CD14-positive monocyte (primary cell): Measurements from ENCODE around the gene FHIT. TPM values are rescaled to one million over a fixed set of nuclear protein-coding genes. Genes with fewer than 3 reads are reported as not detected.

Experiments used
- DNase-seq, 3 donors: peaks; one replicate each; pipeline ENCODE4 v3.0.0-alpha.2; 2011 to 2022
- H2AFZ ChIP-seq: 2 replicates; pipeline ENCODE4 v1.6.0; 2012; ENCODE audit warnings: mild to moderate bottlenecking, low read depth, low read length, inconsistent platforms; ENCODE audit not compliant: insufficient read depth, poor library complexity, severe bottlenecking
- H3K27ac ChIP-seq, 2 donors: 1 replicate in 1 of 2; 2 replicates in 1 of 2; pipeline ENCODE4 v1.5.1; 2012 to 2013; ENCODE audit warnings: low read length in 2 of 2, control low read depth in 1 of 2, inconsistent platforms in 1 of 2, low read depth in 1 of 2, mild to moderate bottlenecking in 1 of 2
- H3K27me3 ChIP-seq, 2 donors: one replicate each; pipeline versions ENCODE4 v1.6.0 to v1.6.1; 2011 to 2013; ENCODE audit warnings: low read length in 2 of 2; ENCODE audit not compliant: control insufficient read depth in 2 of 2, insufficient read depth in 2 of 2
- H3K36me3 ChIP-seq, 2 donors: replicated peaks in 1 of 2; 1 replicate in 1 of 2; 2 replicates in 1 of 2; pipeline versions ENCODE4 v1.5.1 to v1.6.1; 2012 to 2013; ENCODE audit warnings: low read length in 2 of 2, control low read depth in 1 of 2, inconsistent platforms in 1 of 2, mild to moderate bottlenecking in 1 of 2; ENCODE audit not compliant: insufficient read depth in 2 of 2, control insufficient read depth in 1 of 2
- H3K4me1 ChIP-seq, 2 donors: 1 replicate in 1 of 2; 2 replicates in 1 of 2; pipeline versions ENCODE4 v1.5.1 to v1.6.1; 2012 to 2013; ENCODE audit warnings: low read length in 2 of 2, control low read depth in 1 of 2, inconsistent platforms in 1 of 2, mild to moderate bottlenecking in 1 of 2, moderate library complexity in 1 of 2; ENCODE audit not compliant: insufficient read depth in 2 of 2, control insufficient read depth in 1 of 2
- H3K4me2 ChIP-seq: replicated peaks from 2 replicates; pipeline ENCODE3; 2012; ENCODE audit warnings: low read length, moderate library complexity, mild to moderate bottlenecking; ENCODE audit not compliant: poor library complexity, severe bottlenecking; ENCODE audit errors: extremely low read depth
- H3K4me3 ChIP-seq, 3 experiments: fragments of 200-600 bp in 1 of 3; sonication (generic) in 1 of 3; replicated peaks in 1 of 3; 1 replicate in 2 of 3; 2 replicates in 1 of 3; pipeline ENCODE4 v1.5.1; 2011 to 2013; ENCODE audit warnings: low read length in 3 of 3, mild to moderate bottlenecking in 3 of 3, control low read depth in 2 of 3, low read depth in 2 of 3, inconsistent platforms in 1 of 3, moderate library complexity in 1 of 3
- H3K79me2 ChIP-seq: 2 replicates; pipeline ENCODE4 v1.6.0; 2012; ENCODE audit warnings: mild to moderate bottlenecking, control low read depth, inconsistent platforms, low read length, moderate library complexity; ENCODE audit not compliant: insufficient read depth
- H3K9ac ChIP-seq: 2 replicates; pipeline ENCODE4 v1.6.0; 2017; ENCODE audit warnings: low read length, mild to moderate bottlenecking; ENCODE audit not compliant: insufficient read depth, poor library complexity, severe bottlenecking
- H3K9me3 ChIP-seq, 2 donors: replicated peaks in 1 of 2; 1 replicate in 1 of 2; 2 replicates in 1 of 2; pipeline versions ENCODE4 v1.5.1 to v1.6.1; 2012 to 2013; ENCODE audit warnings: low read length in 2 of 2, control low read depth in 1 of 2; ENCODE audit not compliant: control insufficient read depth in 1 of 2, insufficient read depth in 1 of 2
- H4K20me1 ChIP-seq: 2 replicates; pipeline ENCODE4 v1.6.0; 2012; ENCODE audit warnings: mild to moderate bottlenecking, low read length, control low read depth, moderate library complexity; ENCODE audit not compliant: insufficient read depth
- H3K27ac Mint-ChIP-seq, 7 donors: one replicate each; pipeline ENCODE4 v1.8.0; 2020; ENCODE audit warnings: mild to moderate bottlenecking in 7 of 7, mixed read lengths in 7 of 7, moderate library complexity in 6 of 7, inconsistent platforms in 2 of 7
- H3K27me3 Mint-ChIP-seq, 3 donors: one replicate each; pipeline ENCODE4 v1.8.0; 2021 to 2022; ENCODE audit warnings: low read depth in 3 of 3, mild to moderate bottlenecking in 3 of 3, mixed read lengths in 3 of 3, moderate library complexity in 3 of 3, inconsistent platforms in 1 of 3
- H3K36me3 Mint-ChIP-seq, 2 donors: one replicate each; pipeline ENCODE4 v1.8.0; 2020; ENCODE audit warnings: mixed read lengths in 2 of 2, inconsistent platforms in 1 of 2, mild to moderate bottlenecking in 1 of 2
- H3K4me1 Mint-ChIP-seq: one replicate; pipeline ENCODE4 v1.8.0; 2020; ENCODE audit warnings: mild to moderate bottlenecking, mixed read lengths
- H3K4me3 Mint-ChIP-seq, 2 donors: one replicate each; pipeline ENCODE4 v1.8.0; 2020; ENCODE audit warnings: mild to moderate bottlenecking in 2 of 2, mixed read lengths in 2 of 2, moderate library complexity in 1 of 2
- H3K9me3 Mint-ChIP-seq, 7 donors: one replicate each; pipeline ENCODE4 v1.8.0; 2020 to 2022; ENCODE audit warnings: mixed read lengths in 7 of 7, mild to moderate bottlenecking in 6 of 7, moderate library complexity in 6 of 7, inconsistent platforms in 2 of 7
- WGBS: methylation state at CpG from one replicate; pipeline ENCODE4 v1.1.5; 2013; ENCODE audit warnings: missing lambda C conversion rate; ENCODE audit not compliant: insufficient coverage; 5-methylcytosine and 5-hydroxymethylcytosine counted together
- intact Hi-C, 2 donors: fragments of 100-400 bp; cut with micrococcal nuclease; formaldehyde crosslinking; loops; one replicate each; pipeline versions ENCODE4 v1.15.0 to v1.15.1; 2023
- polyA plus RNA-seq, 3 donors: library from polyadenylated mRNA; depleted of rRNA in 1 of 3; unstranded in 2 of 3; stranded (reverse) in 1 of 3; fragments of 300-500 nt in 2 of 3; fragments of >200 nt in 1 of 3; fragmentation: Illumina TruSeq in 2 of 3; gene quantifications; 1 replicate in 2 of 3; 2 replicates in 1 of 3; pipeline ENCODE4 v1.2.3, GENCODE V29; 2012 to 2021
- TF ChIP-seq, protein P1 (sequence below): fragments of 200-600 bp; IDR thresholded peaks from one replicate; pipeline ENCODE4 v1.8.0; 2022; ENCODE audit warnings: antibody characterized with exemption, mild to moderate bottlenecking

FHIT gene
- polyA plus RNA-seq, 3 donors = 1.7 to 3.4 (median 3.2) TPM

- intact Hi-C loops = no loop called here
- Histone ChIP-seq H3K36me3 (no peaks in the 10 kb centered on the region), H3K4me2 (no peak overlapping the region), H3K4me3 (no peak overlapping the region), H3K4me1 (no peaks in the 10 kb centered on the region), H3K27me3 (no peaks in the 10 kb centered on the region), H3K9ac (no peak overlapping the region), H2AFZ (no peak overlapping the region), H3K9me3 (peaks cover 0 to 9% of the 10 kb centered on the region in 2 donors), H3K27ac (no peak overlapping the region), H3K79me2 (no peaks in the 10 kb centered on the region), H4K20me1 (no peaks in the 10 kb centered on the region)
- Mint-ChIP-seq H3K4me3 (no peak overlapping the region), H3K9me3 (peaks cover 6 to 24% (median 14%) of the 10 kb centered on the region in 7 donors), H3K27me3 (no peaks in the 10 kb centered on the region), H3K27ac (no peak overlapping the region), H3K36me3 (no peaks in the 10 kb centered on the region), H3K4me1 (no peaks in the 10 kb centered on the region)
- no peak for DNase-seq
- TF ChIP-seq, protein P1, sequence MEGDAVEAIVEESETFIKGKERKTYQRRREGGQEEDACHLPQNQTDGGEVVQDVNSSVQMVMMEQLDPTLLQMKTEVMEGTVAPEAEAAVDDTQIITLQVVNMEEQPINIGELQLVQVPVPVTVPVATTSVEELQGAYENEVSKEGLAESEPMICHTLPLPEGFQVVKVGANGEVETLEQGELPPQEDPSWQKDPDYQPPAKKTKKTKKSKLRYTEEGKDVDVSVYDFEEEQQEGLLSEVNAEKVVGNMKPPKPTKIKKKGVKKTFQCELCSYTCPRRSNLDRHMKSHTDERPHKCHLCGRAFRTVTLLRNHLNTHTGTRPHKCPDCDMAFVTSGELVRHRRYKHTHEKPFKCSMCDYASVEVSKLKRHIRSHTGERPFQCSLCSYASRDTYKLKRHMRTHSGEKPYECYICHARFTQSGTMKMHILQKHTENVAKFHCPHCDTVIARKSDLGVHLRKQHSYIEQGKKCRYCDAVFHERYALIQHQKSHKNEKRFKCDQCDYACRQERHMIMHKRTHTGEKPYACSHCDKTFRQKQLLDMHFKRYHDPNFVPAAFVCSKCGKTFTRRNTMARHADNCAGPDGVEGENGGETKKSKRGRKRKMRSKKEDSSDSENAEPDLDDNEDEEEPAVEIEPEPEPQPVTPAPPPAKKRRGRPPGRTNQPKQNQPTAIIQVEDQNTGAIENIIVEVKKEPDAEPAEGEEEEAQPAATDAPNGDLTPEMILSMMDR = no peak
- whole genome bisulfite sequencing = 91% methylated on average over 1 of the region's 1 CpG
These were observed 422.2 kb downstream of the FHIT start for GRCh38 chr3:60829058-60829457.

DNA sequence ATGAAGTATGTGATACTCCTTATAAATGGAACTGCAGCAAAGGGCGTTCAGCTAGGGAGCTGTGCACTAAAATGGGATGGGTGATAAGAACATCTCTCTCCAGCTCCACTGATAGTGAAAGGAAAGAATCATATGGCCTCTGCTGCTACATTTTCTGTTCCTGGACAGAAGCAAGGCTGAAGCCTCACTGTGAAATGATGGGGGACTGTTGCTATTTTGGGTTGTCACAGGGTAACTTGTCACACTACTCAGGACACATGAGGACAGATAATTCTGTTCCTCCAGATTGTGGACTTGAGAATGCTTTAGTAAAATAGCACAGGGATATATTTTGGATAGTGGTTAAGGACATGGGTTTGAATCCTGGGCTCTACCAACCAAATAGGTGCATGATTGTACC, 423.6 kb downstream of the FHIT start:
- WGBS = no CpG with 5 or more reads among the region's 1 CpG
- Mint-ChIP-seq H3K36me3 (no peaks in the 10 kb centered on the region), H3K4me1 (no peaks in the 10 kb centered on the region), H3K4me3 (no peak overlapping the region), H3K27me3 (no peaks in the 10 kb centered on the region), H3K9me3 (peaks cover 7 to 27% (median 15%) of the 10 kb centered on the region in 7 donors), H3K27ac (no peak overlapping the region)
- no peaks in the 10 kb centered on the region for H3K4me1 ChIP-seq
- H3K4me3 ChIP-seq = no peak overlapping the region
- H3K27me3 ChIP-seq = no peaks in the 10 kb centered on the region
- H3K36me3 ChIP-seq = no peaks in the 10 kb centered on the region
- no peak overlapping the region for H3K4me2 ChIP-seq
- DNase-seq = no peak
- TF ChIP-seq, protein P1 = no peak
- H3K79me2 ChIP-seq = no peaks in the 10 kb centered on the region
- no peak overlapping the region for H3K9ac ChIP-seq
- intact Hi-C loops = no loop called here
- H2AFZ ChIP-seq = no peak overlapping the region
- H3K9me3 ChIP-seq = peaks cover 0 to 9% of the 10 kb centered on the region in 2 donors
- no peaks in the 10 kb centered on the region for H4K20me1 ChIP-seq
- H3K27ac ChIP-seq = no peak overlapping the region
